KMS-11 (cell line): ENCODE measurements around the gene MED4.

Experiments
- H2AFZ ChIP-seq: fragments of 200-600 bp; sonication (generic); 2 replicates; pipeline ENCODE4 v1.6.1; 2016; ENCODE audit warnings: antibody characterized with exemption, mixed run types, low read depth
- H3K27ac ChIP-seq: fragments of 200-600 bp; sonication (generic); 2 replicates; pipeline ENCODE4 v1.6.1; 2016; ENCODE audit warnings: mild to moderate bottlenecking, mixed run types
- H3K27me3 ChIP-seq: fragments of 200-600 bp; sonication (generic); 2 replicates; pipeline ENCODE4 v1.6.1; 2017; ENCODE audit warnings: mild to moderate bottlenecking, low read depth, mixed run types, moderate library complexity; ENCODE audit not compliant: insufficient read depth
- H3K36me3 ChIP-seq: fragments of 200-600 bp; sonication (generic); 2 replicates; pipeline ENCODE4 v1.6.1; 2017; ENCODE audit warnings: mild to moderate bottlenecking, mixed run types; ENCODE audit not compliant: insufficient read depth
- H3K4me1 ChIP-seq: fragments of 200-600 bp; sonication (generic); 2 replicates; pipeline ENCODE4 v1.6.1; 2016; ENCODE audit warnings: mild to moderate bottlenecking, low read depth, mixed run types; ENCODE audit not compliant: poor library complexity, severe bottlenecking
- H3K4me2 ChIP-seq: fragments of 200-600 bp; sonication (generic); 2 replicates; pipeline ENCODE4 v1.7.0; 2016; ENCODE audit warnings: mild to moderate bottlenecking, mixed run types
- H3K4me3 ChIP-seq: fragments of 200-600 bp; sonication (generic); IDR thresholded peaks from 2 replicates; pipeline ENCODE4 v1.6.1; 2017; ENCODE audit warnings: low read depth, low read length, mixed read lengths; ENCODE audit not compliant: insufficient read depth
- H3K79me2 ChIP-seq: fragments of 200-600 bp; sonication (generic); 2 replicates; pipeline ENCODE4 v1.6.1; 2016; ENCODE audit warnings: low read depth, mixed run types; ENCODE audit not compliant: insufficient read depth
- H3K9ac ChIP-seq: fragments of 200-600 bp; sonication (generic); 2 replicates; pipeline ENCODE4 v1.6.1; 2016; ENCODE audit warnings: mild to moderate bottlenecking, mixed run types
- H4K20me1 ChIP-seq: fragments of 200-600 bp; sonication (generic); 2 replicates; pipeline ENCODE4 v1.6.1; 2016; ENCODE audit warnings: mild to moderate bottlenecking, mixed run types; ENCODE audit not compliant: insufficient read depth
- CTCF ChIP-seq: fragments of 200-600 bp; sonication (generic); conservative IDR thresholded peaks from 2 replicates; pipeline ENCODE4 v1.6.1; 2017; ENCODE audit warnings: low read depth, mild to moderate bottlenecking, antibody characterized with exemption, low read length, moderate library complexity, mixed read lengths

Gene MED4

DNA sequence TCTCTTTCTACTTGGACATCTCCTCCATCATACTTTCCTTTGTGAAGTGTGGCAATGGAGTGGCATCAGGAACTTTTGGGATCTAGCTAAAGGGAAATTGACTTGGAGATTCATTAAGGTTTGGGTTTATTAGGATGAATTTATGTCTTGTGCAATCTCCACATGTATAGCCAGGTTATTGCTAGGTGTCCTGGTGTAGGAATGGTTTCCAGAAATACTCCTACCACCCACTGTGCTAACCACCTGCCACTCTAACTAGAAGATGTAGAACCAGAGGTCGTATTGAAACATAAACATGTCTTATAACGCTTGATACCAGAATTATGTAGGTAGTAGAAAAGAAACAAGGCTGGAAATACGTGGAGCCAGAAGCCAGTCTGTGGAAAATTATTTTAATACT is 38.1 kb upstream of the MED4 start:
- H4K20me1 ChIP-seq, result no peaks in the 10 kb centered on the region
- TF ChIP-seq CTCF, result no peak
- no peak overlapping the region for H3K9ac ChIP-seq
- no peak overlapping the region for H3K4me3 ChIP-seq
- no peaks in the 10 kb centered on the region for H3K27me3 ChIP-seq
- no peak overlapping the region for H3K4me2 ChIP-seq
- no peaks in the 10 kb centered on the region for H3K36me3 ChIP-seq
- H3K79me2 ChIP-seq, result no peaks in the 10 kb centered on the region
- no peak overlapping the region for H2AFZ ChIP-seq
- H3K4me1 ChIP-seq, result no peaks in the 10 kb centered on the region
- no peak overlapping the region for H3K27ac ChIP-seq

GRCh38 chr13:48131533-48131932 is 36.6 kb upstream of the MED4 start:
- no peak overlapping the region for H3K9ac ChIP-seq
- no peak overlapping the region for H3K4me3 ChIP-seq
- no peaks in the 10 kb centered on the region for H3K4me1 ChIP-seq
- TF ChIP-seq CTCF, result no peak
- H3K79me2 ChIP-seq, result no peaks in the 10 kb centered on the region
- no peaks in the 10 kb centered on the region for H3K36me3 ChIP-seq
- no peaks in the 10 kb centered on the region for H3K27me3 ChIP-seq
- H3K27ac ChIP-seq, result no peak overlapping the region
- H3K4me2 ChIP-seq, result no peak overlapping the region
- H4K20me1 ChIP-seq, result no peaks in the 10 kb centered on the region
- H2AFZ ChIP-seq, result no peak overlapping the region

- no peaks in the 10 kb centered on the region for H4K20me1 ChIP-seq
- no peaks in the 10 kb centered on the region for H3K4me1 ChIP-seq
- H3K27ac ChIP-seq, result no peak overlapping the region
- H3K4me2 ChIP-seq, result no peak overlapping the region
- no peaks in the 10 kb centered on the region for H3K36me3 ChIP-seq
- no peaks in the 10 kb centered on the region for H3K79me2 ChIP-seq
- no peaks in the 10 kb centered on the region for H3K27me3 ChIP-seq
- no peak overlapping the region for H3K9ac ChIP-seq
- H3K4me3 ChIP-seq, result no peak overlapping the region
- H2AFZ ChIP-seq, result no peak overlapping the region
- peak; percentile 69 for TF ChIP-seq CTCF
Measured at GRCh38 chr13:48126944-48127830, 32.3 kb upstream of the MED4 start.

- H4K20me1 ChIP-seq, result no peaks in the 10 kb centered on the region
- TF ChIP-seq CTCF, result no peak
- no peak overlapping the region for H3K4me2 ChIP-seq
- H3K36me3 ChIP-seq, result no peaks in the 10 kb centered on the region
- no peaks in the 10 kb centered on the region for H3K4me1 ChIP-seq
- H3K9ac ChIP-seq, result no peak overlapping the region
- H3K4me3 ChIP-seq, result no peak overlapping the region
- H3K27ac ChIP-seq, result no peak overlapping the region
- H3K27me3 ChIP-seq, result no peaks in the 10 kb centered on the region
- H3K79me2 ChIP-seq, result no peaks in the 10 kb centered on the region
- no peak overlapping the region for H2AFZ ChIP-seq
Measured at GRCh38 chr13:48125794-48126228, 30.9 kb upstream of the MED4 start.
